DMS79 treated with DMSO at 0.1 percent for 48 hours (cell line): Measurements from ENCODE around the gene AIMP2.
"Not testable (repeated sequence)": the region's sequence is repeated elsewhere in the genome, so short reads cannot be mapped to it uniquely, and the experiment has no call there.

Source experiments
- DNase-seq: peaks from one replicate; lab custom pipeline; 2025; lab: John Stamatoyannopoulos, UW

Gene AIMP2

GRCh38 chr7:6026011-6026819 lies 17.1 kb downstream of the AIMP2 start:
- no peak for DNase-seq

- no peak for DNase-seq
Measured at GRCh38 chr7:6026820-6027311, 17.8 kb downstream of the AIMP2 start.

- no peak for DNase-seq
Measured at GRCh38 chr7:6027806-6028365, 18.8 kb downstream of the AIMP2 start.

GRCh38 chr7:6028563-6028962 lies 19.5 kb downstream of the AIMP2 start:
- DNase-seq: no peak

- DNase-seq: no peak
Measured at GRCh38 chr7:6030988-6031387, 21.9 kb downstream of the AIMP2 start, which contains the start of gene ANKRD61. Gene ANKRD61 (plus strand): TSS chr7:6031376. CDS start chr7:6031376, 0 bp downstream.

- DNase-seq: no peak
Measured at GRCh38 chr7:6031567-6031966, 22.5 kb downstream of the AIMP2 start.

GRCh38 chr7:6032167-6032566 lies 23.1 kb downstream of the AIMP2 start:
- DNase-seq: no peak

- no peak for DNase-seq
Measured at GRCh38 chr7:6032641-6033040, 23.6 kb downstream of the AIMP2 start.

GRCh38 chr7:6035165-6035564 lies 26.1 kb downstream of the AIMP2 start:
- no peak for DNase-seq

- no peak for DNase-seq
Measured at GRCh38 chr7:6035686-6036085, 26.6 kb downstream of the AIMP2 start.

GRCh38 chr7:6049780-6050179 lies 40.7 kb downstream of the AIMP2 start:
- no peak for DNase-seq

- DNase-seq: not testable (repeated sequence)
Measured at GRCh38 chr7:6051185-6051584, 42.1 kb downstream of the AIMP2 start.

- DNase-seq: no peak
Measured at GRCh38 chr7:6056616-6057015, 47.5 kb downstream of the AIMP2 start.

GRCh38 chr7:6057316-6058129 lies 48.5 kb downstream of the AIMP2 start:
- no peak for DNase-seq

GRCh38 chr7:6059941-6060340 lies 50.9 kb downstream of the AIMP2 start:
- not testable (repeated sequence) for DNase-seq

- no peak for DNase-seq
Measured at GRCh38 chr7:6071406-6071805, 62.3 kb downstream of the AIMP2 start.
